ENCODE results near the gene MYOCD. TPM values are rescaled to one million over a fixed set of nuclear protein-coding genes. Genes with fewer than 3 reads are reported as not detected.

Gene MYOCD
- total RNA-seq, 1 donor from 2014 or later, result under 0.01 TPM

GRCh38 chr17:12745486-12745885 lies 79.8 kb downstream of the MYOCD start:
- DNase-seq (ENCODE audit: low read depth in 2 of 2), result no peak

- no peak for DNase-seq (ENCODE audit: low read depth in 2 of 2)
Observed at GRCh38 chr17:12756786-12757185, 91.1 kb downstream of the MYOCD start.

GRCh38 chr17:12759090-12759489 lies 93.4 kb downstream of the MYOCD start:
- DNase-seq (ENCODE audit: low read depth in 2 of 2), result no peak

- DNase-seq (ENCODE audit: low read depth in 2 of 2), result no peak
Observed at GRCh38 chr17:12765548-12765947, 99.9 kb downstream of the MYOCD start.

- no peak for DNase-seq (ENCODE audit: low read depth in 2 of 2)
Observed at GRCh38 chr17:12768255-12768654, 102.6 kb downstream of the MYOCD start.

GRCh38 chr17:12769981-12770380 lies 104.3 kb downstream of the MYOCD start:
- no peak for DNase-seq (ENCODE audit: low read depth in 2 of 2)

GRCh38 chr17:12773153-12773552 lies 107.5 kb downstream of the MYOCD start:
- DNase-seq (ENCODE audit: low read depth in 2 of 2), result no peak

GRCh38 chr17:12789075-12789480 lies 123.4 kb downstream of the MYOCD start:
- peak in 1 of 2 donors; percentile 18 for DNase-seq (ENCODE audit: low read depth in 2 of 2)

- DNase-seq (ENCODE audit: low read depth in 2 of 2), result peak in 1 of 2 donors; percentile 57
Observed at GRCh38 chr17:12789481-12790248, 124.0 kb downstream of the MYOCD start, which contains the start of gene ARHGAP44. ARHGAP44 (plus strand) TSS chr17:12789498; CDS start chr17:12789839, 341 bp downstream.

- DNase-seq (ENCODE audit: low read depth in 2 of 2), result no peak
Observed at GRCh38 chr17:12790249-12791106, 124.8 kb downstream of the MYOCD start.

- no peak for DNase-seq (ENCODE audit: low read depth in 2 of 2)
Observed at GRCh38 chr17:12794919-12795532, 129.3 kb downstream of the MYOCD start.

GRCh38 chr17:12800855-12801365 lies 135.2 kb downstream of the MYOCD start:
- DNase-seq (ENCODE audit: low read depth in 2 of 2), result no peak

GRCh38 chr17:12806630-12807029 lies 140.9 kb downstream of the MYOCD start:
- no peak for DNase-seq (ENCODE audit: low read depth in 2 of 2)

- no peak for DNase-seq (ENCODE audit: low read depth in 2 of 2)
Observed at GRCh38 chr17:12808723-12809122, 143.0 kb downstream of the MYOCD start.

- DNase-seq (ENCODE audit: low read depth in 2 of 2), result no peak
Observed at GRCh38 chr17:12812877-12813276, 147.2 kb downstream of the MYOCD start.

GRCh38 chr17:12813664-12814063 lies 148.0 kb downstream of the MYOCD start:
- DNase-seq (ENCODE audit: low read depth in 2 of 2), result no peak

- no peak for DNase-seq (ENCODE audit: low read depth in 2 of 2)
Observed at GRCh38 chr17:12814718-12815117, 149.0 kb downstream of the MYOCD start.

- DNase-seq (ENCODE audit: low read depth in 2 of 2), result no peak
Observed at GRCh38 chr17:12815642-12816141, 150.0 kb downstream of the MYOCD start.

Measured in dermis microvascular lymphatic vessel endothelial cell (primary cell).